ENCODE data around the gene EFCAB7. TPM values are rescaled to one million over a fixed set of nuclear protein-coding genes. Genes with fewer than 3 reads are reported as not detected.
A peak's percentile ranks its signal among the peaks of the same experiment; 100 is the strongest.

The EFCAB7 gene
- total RNA-seq, 1 experiment from 2014 or later, result 7.6 TPM

DNA sequence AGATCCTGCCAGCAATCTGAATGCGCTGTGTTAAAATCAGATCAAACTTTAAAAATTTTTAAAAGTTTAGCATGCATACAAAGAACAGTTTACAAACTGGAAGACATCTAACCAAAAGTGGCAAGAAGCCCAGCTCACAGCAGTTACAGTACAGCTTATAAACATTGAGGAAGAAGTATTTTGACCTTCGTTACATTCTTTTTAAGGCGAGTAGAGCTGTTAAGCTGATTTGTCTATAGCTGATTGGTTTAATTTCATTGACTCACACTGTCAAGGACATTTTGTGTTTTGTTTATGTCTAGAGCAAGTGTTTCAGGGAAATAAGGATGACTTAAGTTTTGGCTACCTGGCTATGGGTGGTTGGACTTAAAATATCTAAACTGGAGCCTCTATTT, 66.8 kb downstream of the EFCAB7 start:
- Mint-ChIP-seq H3K4me1 (ENCODE audit: insufficient read depth, unreplicated experiment) (peaks cover 13% of the 10 kb centered on the region), H3K27ac (ENCODE audit: low read depth, unreplicated experiment) (no peak overlapping the region), H3K4me3 (ENCODE audit: unreplicated experiment) (no peak overlapping the region), H3K9me3 (ENCODE audit: unreplicated experiment) (no peaks in the 10 kb centered on the region), H3K27me3 (ENCODE audit: insufficient read depth, unreplicated experiment) (no peaks in the 10 kb centered on the region), H3K36me3 (ENCODE audit: insufficient read depth, unreplicated experiment) (peaks cover 11% of the 10 kb centered on the region)
- POLR2A ChIA-PET, result interaction anchor here (0.5 to 0.8 kb wide), 2 partner anchors 29 to 1555 kb away, joined by 3 to 4 read pairs; no protein-coding TSS in a partner anchor
- no peak for TF ChIP-seq CTCF (IDR thresholded peaks at IDR 0.05; ENCODE audit: unreplicated experiment)
- intact Hi-C loops (cut with micrococcal nuclease), result no loop called here
- CTCF ChIA-PET, result interaction anchor here (0.6 to 0.9 kb wide), 5 partner anchors 14 to 656 kb away, joined by 3 to 6 read pairs (median 4); no protein-coding TSS in a partner anchor
- no TSS peak for BruUV-seq (replicated peaks)
- DNase-seq (ENCODE audit: unreplicated experiment), result no peak

DNA sequence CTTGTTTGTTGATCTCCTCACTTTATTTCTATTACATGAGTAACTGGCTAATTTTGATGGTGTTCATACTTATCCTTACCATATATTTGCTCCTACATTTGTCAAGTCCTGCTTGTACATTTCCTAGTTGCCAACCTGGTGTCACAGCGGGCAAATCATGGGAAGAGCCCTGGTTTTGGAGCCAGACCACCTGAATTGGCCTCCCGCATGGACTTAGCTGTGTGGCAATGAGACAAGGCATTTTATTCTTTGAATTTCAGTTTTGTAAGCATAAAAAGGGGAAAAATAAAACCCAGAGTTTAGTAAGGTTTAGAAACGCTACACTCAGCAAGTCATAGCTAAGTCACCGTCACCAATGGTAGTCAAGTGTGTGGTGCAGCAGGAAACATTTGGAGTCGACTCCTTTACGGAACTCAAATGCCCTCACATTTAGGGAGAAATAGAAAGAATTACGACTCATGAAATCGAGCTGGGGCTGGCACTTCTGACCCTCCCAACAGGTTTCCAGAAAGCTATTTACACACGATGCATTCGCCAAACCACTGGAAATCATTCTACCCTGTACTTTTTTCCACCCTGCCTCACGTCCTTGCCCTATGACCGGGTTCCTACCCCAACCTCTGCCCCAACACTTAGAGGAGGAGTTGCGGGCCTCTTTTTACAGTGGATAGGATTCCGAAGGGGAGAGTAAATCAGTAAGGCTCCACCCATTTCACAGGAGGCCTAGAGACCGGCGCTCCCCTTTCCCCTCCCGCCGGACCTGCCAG, 69.4 kb downstream of the EFCAB7 start:
- no peaks in the 10 kb centered on the region for H3K9me3 Mint-ChIP-seq (ENCODE audit: unreplicated experiment)
- DNase-seq (ENCODE audit: unreplicated experiment), result peak; percentile 74
- BruUV-seq (replicated peaks), result TSS peak; percentile 46
- no peaks in the 10 kb centered on the region for H3K27me3 Mint-ChIP-seq (ENCODE audit: insufficient read depth, unreplicated experiment)
- H3K4me1 Mint-ChIP-seq (ENCODE audit: insufficient read depth, unreplicated experiment), result peaks cover 23% of the 10 kb centered on the region
- H3K4me3 Mint-ChIP-seq (ENCODE audit: unreplicated experiment), result peak overlapping the region; percentile 96
- H3K27ac Mint-ChIP-seq (ENCODE audit: low read depth, unreplicated experiment), result peak overlapping the region; percentile 92
- POLR2A ChIA-PET, result interaction anchor here (0.5 to 3.4 kb wide), 15 partner anchors 8 to 670 kb away, joined by 3 to 17 read pairs (median 5); no protein-coding TSS in a partner anchor
- CTCF ChIA-PET, result interaction anchor here (0.6 to 1.3 kb wide), 6 partner anchors 10 to 137 kb away, joined by 3 to 5 read pairs (median 4); no protein-coding TSS in a partner anchor
- TF ChIP-seq CTCF (IDR thresholded peaks at IDR 0.05; ENCODE audit: unreplicated experiment), result no peak
- H3K36me3 Mint-ChIP-seq (ENCODE audit: insufficient read depth, unreplicated experiment), result peaks cover 20% of the 10 kb centered on the region
- intact Hi-C loops (cut with micrococcal nuclease), result no loop called here

DNA sequence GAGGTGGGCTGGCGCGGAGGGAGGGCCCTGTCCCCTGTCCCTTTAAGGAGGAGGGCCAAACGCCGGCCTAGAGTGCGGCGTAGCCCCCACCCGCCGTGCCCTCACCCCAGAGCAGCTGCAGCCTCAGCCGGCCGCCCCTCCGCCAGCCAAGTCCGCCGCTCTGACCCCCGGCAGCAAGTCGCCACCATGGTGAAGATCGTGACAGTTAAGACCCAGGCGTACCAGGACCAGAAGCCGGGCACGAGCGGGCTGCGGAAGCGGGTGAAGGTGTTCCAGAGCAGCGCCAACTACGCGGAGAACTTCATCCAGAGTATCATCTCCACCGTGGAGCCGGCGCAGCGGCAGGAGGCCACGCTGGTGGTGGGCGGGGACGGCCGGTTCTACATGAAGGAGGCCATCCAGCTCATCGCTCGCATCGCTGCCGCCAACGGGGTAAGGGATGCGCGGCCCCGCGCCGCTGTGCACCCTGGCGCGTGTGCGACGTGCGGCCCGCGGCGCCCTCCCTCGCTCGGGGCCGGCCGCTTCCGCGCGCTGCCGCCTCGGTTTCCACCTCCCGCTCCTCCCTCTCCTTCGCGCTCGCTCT, 70.1 kb downstream of the EFCAB7 start, which contains the start of gene PGM1:
Gene PGM1 (plus strand): TSS at position 109 of the 583 bp plus-strand sequence. CDS start 78 bp downstream, at position 187.
- H3K9me3 Mint-ChIP-seq (ENCODE audit: unreplicated experiment), result no peaks in the 10 kb centered on the region
- CTCF ChIA-PET, result interaction anchor here (0.7 to 1.3 kb wide), 5 partner anchors 14 to 122 kb away, joined by 3 to 5 read pairs (median 3); no protein-coding TSS in a partner anchor
- BruUV-seq (replicated peaks), result no TSS peak
- peak within 1 kb of the TSS; percentile 96 for H3K4me3 Mint-ChIP-seq (ENCODE audit: unreplicated experiment)
- H3K36me3 Mint-ChIP-seq (ENCODE audit: insufficient read depth, unreplicated experiment), result peaks cover 20% of the 10 kb centered on the region
- peak; percentile 72 for DNase-seq (ENCODE audit: unreplicated experiment)
- POLR2A ChIA-PET, result interaction anchor here (0.5 to 3.4 kb wide), 16 partner anchors 9 to 670 kb away, joined by 3 to 17 read pairs (median 5); partner anchors contain the start of gene EFCAB7
- intact Hi-C loops (cut with micrococcal nuclease), result no loop called here
- peaks cover 23% of the 10 kb centered on the region for H3K4me1 Mint-ChIP-seq (ENCODE audit: insufficient read depth, unreplicated experiment)
- peak within 1 kb of the TSS; percentile 92 for H3K27ac Mint-ChIP-seq (ENCODE audit: low read depth, unreplicated experiment)
- H3K27me3 Mint-ChIP-seq (ENCODE audit: insufficient read depth, unreplicated experiment), result no peaks in the 10 kb centered on the region
- no peak for TF ChIP-seq CTCF (IDR thresholded peaks at IDR 0.05; ENCODE audit: unreplicated experiment)
